IMR-90 (cell line): Measurements from ENCODE around the gene GSPT1.

Source experiments
- BHLHE40 ChIP-seq: fragments of 150-350 bp; IDR thresholded peaks from 2 replicates; pipeline ENCODE4 v1.6.1; 2016; ENCODE audit warnings: mild to moderate bottlenecking, low read depth, low read length
- CEBPB ChIP-seq: IDR thresholded peaks from 2 replicates; pipeline ENCODE4 v1.6.1; 2012; ENCODE audit warnings: low read depth, low read length, improper control_type of control experiment
- CTCF ChIP-seq: conservative IDR thresholded peaks from 2 replicates; pipeline ENCODE4 v1.5.1; 2012; ENCODE audit warnings: mild to moderate bottlenecking, low read depth, low read length, improper control_type of control experiment
- MAZ ChIP-seq: IDR thresholded peaks from 2 replicates; pipeline ENCODE4 v1.6.1; 2012; ENCODE audit warnings: low read depth, mild to moderate bottlenecking, low read length, improper control_type of control experiment, moderate library complexity, borderline replicate concordance
- NFE2L2 ChIP-seq: fragments of 150-350 bp; IDR thresholded peaks from 2 replicates; pipeline ENCODE4 v1.6.1; 2016; ENCODE audit warnings: low read depth, mild to moderate bottlenecking, low read length
- POLR2A ChIP-seq: IDR thresholded peaks from 2 replicates; pipeline ENCODE4 v1.6.1; 2012; ENCODE audit warnings: mild to moderate bottlenecking, low read depth, low read length
- RAD21 ChIP-seq: IDR thresholded peaks from 2 replicates; pipeline ENCODE4 v1.6.1; 2012; ENCODE audit warnings: low read length, improper control_type of control experiment
- RCOR1 ChIP-seq: IDR thresholded peaks from 2 replicates; pipeline ENCODE4 v1.6.1; 2012; ENCODE audit warnings: mild to moderate bottlenecking, low read length, improper control_type of control experiment; ENCODE audit not compliant: insufficient replicate concordance
- RFX5 ChIP-seq: IDR thresholded peaks from 2 replicates; pipeline ENCODE4 v1.8.0; 2012; ENCODE audit warnings: low read depth, mild to moderate bottlenecking, low read length, moderate library complexity
- SMC3 ChIP-seq: fragments of 150-350 bp; IDR thresholded peaks from 2 replicates; pipeline ENCODE4 v1.6.1; 2016; ENCODE audit warnings: low read depth, mild to moderate bottlenecking, antibody characterized with exemption, low read length, moderate library complexity

GRCh38 chr16:11893571-11893970 is 22.2 kb downstream of the GSPT1 start:
- TF ChIP-seq POLR2A, result no peak
- TF ChIP-seq CTCF, result no peak
- TF ChIP-seq SMC3, result no peak
- no peak for TF ChIP-seq RAD21
- no peak for TF ChIP-seq MAZ
- no peak for TF ChIP-seq CEBPB
- TF ChIP-seq RFX5, result no peak
- TF ChIP-seq NFE2L2, result no peak
- TF ChIP-seq RCOR1, result no peak
- TF ChIP-seq BHLHE40, result no peak
